ENCODE results near the gene SCAMP1. TPM values are rescaled to one million over a fixed set of nuclear protein-coding genes. Genes with fewer than 3 reads are reported as not detected.

Gene SCAMP1
- polyA plus RNA-seq, 1 donor from 2014 or later, result 180 TPM

GRCh38 chr5:78360674-78360923 is 182 bp downstream of the SCAMP1 start:
- Histone ChIP-seq H2AFZ (ENCODE audit: low read depth, low read length) (peak overlapping the region; percentile 97), H3K9me3 (ENCODE audit: low read length) (no peaks in the 10 kb centered on the region), H3K9me2 (ENCODE audit: insufficient read depth, low read length) (no peaks in the 10 kb centered on the region), H3K79me2 (replicated peaks; ENCODE audit: insufficient read depth, low read length) (peaks cover 37% of the 10 kb centered on the region), H3F3A (ENCODE audit: insufficient read depth, low read length, poor library complexity, severe bottlenecking) (no peaks in the 10 kb centered on the region), H3K36me3 (ENCODE audit: insufficient read depth, low read length) (no peaks in the 10 kb centered on the region), H4K20me1 (ENCODE audit: insufficient read depth) (no peaks in the 10 kb centered on the region), H3K9ac (ENCODE audit: low read length) (peak overlapping the region; percentile 97), H3K4me3 (ENCODE audit: low read length) (peak overlapping the region; percentile 99), H3K4me2 (ENCODE audit: low read length) (no peak overlapping the region), H3K27ac (ENCODE audit: low read length) (peak overlapping the region; percentile 89), H3K27me3 (ENCODE audit: insufficient read depth, low read depth, low read length) (no peaks in the 10 kb centered on the region)
- TF ChIP-seq EZH2 (IDR thresholded peaks at IDR 0.05; ENCODE audit: borderline replicate concordance, insufficient read depth, low read length, poor library complexity, severe bottlenecking) (no peak), CTCF (IDR thresholded peaks at IDR 0.05; ENCODE audit: poor library complexity, severe bottlenecking) (no peak), MXI1 (conservative IDR thresholded peaks at IDR 0.05; ENCODE audit: poor library complexity, severe bottlenecking) (no peak), SMC3 (conservative IDR thresholded peaks at IDR 0.05; ENCODE audit: poor library complexity) (peak; percentile 33), TAF1 (IDR thresholded peaks at IDR 0.05; ENCODE audit: low read depth) (peak; percentile 22), POLR2AphosphoS5 (IDR thresholded peaks at IDR 0.05) (no peak), RAD21 (conservative IDR thresholded peaks at IDR 0.05) (peak; percentile 3), EP300 (conservative IDR thresholded peaks at IDR 0.05; ENCODE audit: poor library complexity, severe bottlenecking) (peak; percentile 13)
- TF ChIP-seq, protein P1, sequence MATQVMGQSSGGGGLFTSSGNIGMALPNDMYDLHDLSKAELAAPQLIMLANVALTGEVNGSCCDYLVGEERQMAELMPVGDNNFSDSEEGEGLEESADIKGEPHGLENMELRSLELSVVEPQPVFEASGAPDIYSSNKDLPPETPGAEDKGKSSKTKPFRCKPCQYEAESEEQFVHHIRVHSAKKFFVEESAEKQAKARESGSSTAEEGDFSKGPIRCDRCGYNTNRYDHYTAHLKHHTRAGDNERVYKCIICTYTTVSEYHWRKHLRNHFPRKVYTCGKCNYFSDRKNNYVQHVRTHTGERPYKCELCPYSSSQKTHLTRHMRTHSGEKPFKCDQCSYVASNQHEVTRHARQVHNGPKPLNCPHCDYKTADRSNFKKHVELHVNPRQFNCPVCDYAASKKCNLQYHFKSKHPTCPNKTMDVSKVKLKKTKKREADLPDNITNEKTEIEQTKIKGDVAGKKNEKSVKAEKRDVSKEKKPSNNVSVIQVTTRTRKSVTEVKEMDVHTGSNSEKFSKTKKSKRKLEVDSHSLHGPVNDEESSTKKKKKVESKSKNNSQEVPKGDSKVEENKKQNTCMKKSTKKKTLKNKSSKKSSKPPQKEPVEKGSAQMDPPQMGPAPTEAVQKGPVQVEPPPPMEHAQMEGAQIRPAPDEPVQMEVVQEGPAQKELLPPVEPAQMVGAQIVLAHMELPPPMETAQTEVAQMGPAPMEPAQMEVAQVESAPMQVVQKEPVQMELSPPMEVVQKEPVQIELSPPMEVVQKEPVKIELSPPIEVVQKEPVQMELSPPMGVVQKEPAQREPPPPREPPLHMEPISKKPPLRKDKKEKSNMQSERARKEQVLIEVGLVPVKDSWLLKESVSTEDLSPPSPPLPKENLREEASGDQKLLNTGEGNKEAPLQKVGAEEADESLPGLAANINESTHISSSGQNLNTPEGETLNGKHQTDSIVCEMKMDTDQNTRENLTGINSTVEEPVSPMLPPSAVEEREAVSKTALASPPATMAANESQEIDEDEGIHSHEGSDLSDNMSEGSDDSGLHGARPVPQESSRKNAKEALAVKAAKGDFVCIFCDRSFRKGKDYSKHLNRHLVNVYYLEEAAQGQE (IDR thresholded peaks at IDR 0.05; ENCODE audit: borderline replicate concordance), result peak; percentile 14

- H3F3A ChIP-seq (ENCODE audit: insufficient read depth, low read length, poor library complexity, severe bottlenecking), result no peaks in the 10 kb centered on the region
- peak overlapping the region; percentile 89 for H3K27ac ChIP-seq (ENCODE audit: low read length)
- no peaks in the 10 kb centered on the region for H3K9me2 ChIP-seq (ENCODE audit: insufficient read depth, low read length)
- no peaks in the 10 kb centered on the region for H3K9me3 ChIP-seq (ENCODE audit: low read length)
- no peaks in the 10 kb centered on the region for H4K20me1 ChIP-seq (ENCODE audit: insufficient read depth)
- peaks cover 40% of the 10 kb centered on the region for H3K79me2 ChIP-seq (replicated peaks; ENCODE audit: insufficient read depth, low read length)
- TF ChIP-seq RAD21 (conservative IDR thresholded peaks at IDR 0.05) (no peak), SMC3 (conservative IDR thresholded peaks at IDR 0.05; ENCODE audit: poor library complexity) (no peak), TAF1 (IDR thresholded peaks at IDR 0.05; ENCODE audit: low read depth) (peak; percentile 8), POLR2AphosphoS5 (IDR thresholded peaks at IDR 0.05) (no peak), EZH2 (IDR thresholded peaks at IDR 0.05; ENCODE audit: borderline replicate concordance, insufficient read depth, low read length, poor library complexity, severe bottlenecking) (no peak), MXI1 (conservative IDR thresholded peaks at IDR 0.05; ENCODE audit: poor library complexity, severe bottlenecking) (peak; percentile 86), EP300 (conservative IDR thresholded peaks at IDR 0.05; ENCODE audit: poor library complexity, severe bottlenecking) (no peak), CTCF (IDR thresholded peaks at IDR 0.05; ENCODE audit: poor library complexity, severe bottlenecking) (peak; percentile 40)
- TF ChIP-seq, protein P1 (IDR thresholded peaks at IDR 0.05; ENCODE audit: borderline replicate concordance), result peak; percentile 60
- H3K4me3 ChIP-seq (ENCODE audit: low read length), result peak overlapping the region; percentile 99
- H3K36me3 ChIP-seq (ENCODE audit: insufficient read depth, low read length), result no peaks in the 10 kb centered on the region
- H2AFZ ChIP-seq (ENCODE audit: low read depth, low read length), result peak overlapping the region; percentile 97
- H3K9ac ChIP-seq (ENCODE audit: low read length), result peak overlapping the region; percentile 97
- peak overlapping the region; percentile 98 for H3K4me2 ChIP-seq (ENCODE audit: low read length)
- no peaks in the 10 kb centered on the region for H3K27me3 ChIP-seq (ENCODE audit: insufficient read depth, low read depth, low read length)
These were observed 660 bp downstream of the SCAMP1 start for GRCh38 chr5:78360924-78361630.

All from neural cell (in vitro differentiated cells).